OCI-M1 (cell line): ENCODE results near the gene KCTD8.

ENCODE experiments used
- DNase-seq: peaks from one replicate; lab custom pipeline; 2025; lab: John Stamatoyannopoulos, UW

The KCTD8 gene

DNA sequence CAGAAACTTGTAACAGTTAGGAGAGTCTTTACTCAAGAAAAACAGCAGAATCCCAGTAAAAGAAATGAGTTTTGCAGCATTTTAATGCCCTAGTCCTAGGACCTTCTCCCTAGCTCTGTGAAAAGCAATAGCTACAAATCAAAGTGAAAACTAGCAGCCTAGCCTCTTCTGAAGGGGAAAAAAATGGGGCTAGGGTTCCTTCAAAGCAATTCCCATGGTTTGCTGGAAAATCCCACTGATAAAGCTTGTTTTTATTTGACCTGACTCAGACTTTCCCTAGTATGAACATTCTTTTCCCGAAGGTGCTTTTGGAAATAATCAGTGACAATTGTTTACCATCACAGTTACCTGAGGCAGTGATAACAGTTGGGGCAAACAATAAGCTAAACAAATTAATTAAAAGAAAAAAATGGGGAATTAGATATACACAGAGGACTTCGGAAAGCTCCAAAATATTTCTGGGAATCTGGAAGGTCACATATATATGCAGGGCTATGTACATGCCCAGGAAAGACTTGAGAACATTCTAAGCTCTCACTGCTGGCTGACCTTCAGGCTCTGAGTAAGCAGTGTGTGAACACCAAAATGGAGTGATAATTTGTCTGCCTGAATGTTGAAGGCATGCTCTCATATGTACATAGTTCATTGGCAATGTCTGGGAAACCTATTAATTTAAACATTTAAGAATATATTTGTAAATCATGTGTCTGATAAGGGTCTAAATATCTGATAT is 285.9 kb downstream of the KCTD8 start:
- DNase-seq: no peak

- DNase-seq: no peak
Observed at GRCh38 chr4:44161756-44162155, 286.9 kb downstream of the KCTD8 start.

DNA sequence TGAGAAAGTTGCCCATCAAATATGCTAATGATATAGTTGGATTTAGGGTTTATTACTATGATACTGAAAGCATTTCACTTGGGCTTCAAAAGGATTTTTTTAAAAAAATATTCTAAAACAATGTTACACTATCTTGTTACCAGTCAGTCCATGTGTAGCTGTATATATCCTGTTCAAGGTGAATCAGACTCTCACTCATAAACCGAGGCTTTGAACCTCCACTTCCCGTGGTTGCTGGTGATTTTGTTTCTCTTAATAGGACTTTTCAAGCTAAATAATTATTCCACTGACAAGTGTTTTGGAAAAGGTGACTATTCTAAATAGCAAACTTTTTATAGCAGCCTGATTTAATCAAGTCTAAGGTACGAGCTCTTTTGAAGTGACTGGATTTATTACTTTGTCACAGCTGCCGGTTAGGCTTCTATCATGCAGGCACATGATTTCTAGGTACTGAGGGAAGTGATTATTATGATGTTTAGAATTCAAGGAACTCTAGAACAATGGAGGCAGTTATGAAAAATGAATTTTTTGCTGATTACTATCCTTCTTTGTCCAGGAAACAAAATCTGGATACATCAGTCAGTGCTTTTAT is 287.7 kb downstream of the KCTD8 start:
- no peak for DNase-seq

DNA sequence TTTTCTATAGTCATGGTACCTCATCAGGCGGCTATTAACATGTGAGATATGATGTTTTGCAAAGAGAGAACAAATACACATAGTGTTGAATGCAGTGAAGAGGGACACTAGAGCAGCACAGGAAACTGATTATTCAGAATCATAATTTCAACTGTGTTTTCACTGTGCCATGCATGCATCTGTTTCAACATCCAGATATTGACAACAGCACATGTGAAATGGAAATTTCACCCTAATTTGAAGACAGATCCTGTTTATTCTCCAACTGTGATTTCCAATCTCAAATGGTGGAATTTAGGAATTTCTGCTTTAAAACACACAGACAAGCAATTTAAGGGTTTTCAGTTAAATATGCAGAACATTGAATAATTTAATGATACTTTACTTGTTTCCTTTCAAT is 288.6 kb downstream of the KCTD8 start:
- no peak for DNase-seq

GRCh38 chr4:44157611-44158277 is 290.9 kb downstream of the KCTD8 start:
- DNase-seq: no peak

GRCh38 chr4:44150091-44150576 is 298.5 kb downstream of the KCTD8 start:
- no peak for DNase-seq

DNA sequence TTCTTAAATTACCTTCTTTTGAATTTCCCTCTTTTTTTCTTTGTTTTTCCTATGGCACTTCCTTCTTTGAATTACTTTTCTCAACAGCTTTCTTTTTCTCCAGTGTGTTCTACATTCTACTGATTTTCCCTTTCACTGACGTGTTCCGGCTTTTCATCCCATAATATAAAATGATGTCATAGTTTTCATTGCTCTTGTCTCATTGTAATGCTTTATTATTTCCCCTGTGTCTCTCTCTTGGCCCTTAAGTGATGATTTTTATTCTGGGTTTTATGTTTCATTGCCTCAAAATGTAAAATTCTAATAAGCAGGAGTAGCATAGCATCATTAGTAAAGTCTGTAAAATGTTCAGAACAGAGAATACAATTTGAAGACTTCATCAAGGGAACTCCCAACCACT is 299.3 kb downstream of the KCTD8 start:
- no peak for DNase-seq

- DNase-seq: no peak
Observed at GRCh38 chr4:44147571-44148075, 301.0 kb downstream of the KCTD8 start.

- DNase-seq: no peak
Observed at GRCh38 chr4:44146516-44146915, 302.1 kb downstream of the KCTD8 start.

GRCh38 chr4:44145868-44146267 is 302.7 kb downstream of the KCTD8 start:
- no peak for DNase-seq

- DNase-seq: no peak
Observed at GRCh38 chr4:44132526-44132925, 316.1 kb downstream of the KCTD8 start.
